Measurements from ENCODE around the gene PAX5. TPM values are rescaled to one million over a fixed set of nuclear protein-coding genes. Genes with fewer than 3 reads are reported as not detected.

PAX5 gene
- total and polyA plus RNA-seq, 4 experiments from 2014 or later: 0.32 TPM; not detected in 3

DNA sequence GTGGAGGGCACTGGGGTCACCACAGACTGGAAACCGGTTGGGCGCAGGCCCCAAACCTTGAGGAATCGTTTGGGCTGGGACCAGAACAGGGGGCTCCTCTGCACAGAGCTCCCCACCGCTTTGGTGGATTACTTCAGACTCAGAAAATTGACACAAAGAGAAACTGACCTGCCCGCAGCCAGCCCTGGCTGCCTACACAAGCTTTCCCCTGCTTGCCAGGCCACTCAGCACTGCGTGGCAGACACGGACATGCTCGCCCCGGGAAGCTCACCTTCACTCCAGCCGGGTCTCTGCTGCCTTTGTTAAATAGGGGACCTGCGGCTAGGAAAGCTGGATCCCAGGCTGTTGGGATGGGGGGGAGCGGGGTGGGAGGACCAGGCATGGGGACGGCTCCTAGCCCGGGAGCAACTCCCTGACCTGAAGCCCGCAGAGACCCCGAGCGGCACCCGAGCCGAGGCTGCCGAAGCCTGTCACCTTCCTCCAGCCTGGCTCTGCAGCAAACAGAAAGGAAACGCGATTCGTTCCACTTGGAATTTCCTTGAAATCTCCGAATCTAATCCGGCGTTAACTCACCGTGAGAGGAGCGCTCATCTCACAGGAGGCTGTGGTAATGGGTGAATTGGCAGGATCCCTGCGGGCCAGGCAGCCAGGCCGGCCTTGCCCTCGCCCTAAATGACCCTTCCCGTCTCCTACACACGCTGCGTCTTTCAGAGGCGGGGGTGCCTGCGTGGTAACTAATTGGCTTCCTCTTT, 8.8 kb downstream of the PAX5 start:
- Mint-ChIP-seq H3K27me3 (peaks cover 61 to 75% of the 10 kb centered on the region in 2 donors), H3K4me3 (peak overlapping the region; percentile 63 to 87 (median 76)), H3K9me3 (peaks cover 0 to 1% (median 0%) of the 10 kb centered on the region in 8 donors), H3K4me1 (peaks cover 10 to 48% (median 30%) of the 10 kb centered on the region in 4 donors), H3K36me3 (no peaks in the 10 kb centered on the region), H3K27ac (peak overlapping the region in 1 of 7 donors; percentile 24)
- Histone ChIP-seq H3K4me1 (ENCODE audit: insufficient read depth, low read length) (peaks cover 54% of the 10 kb centered on the region), H3K4me3 (ENCODE audit: low read length in 2 of 2) (peak overlapping the region in 1 of 2 donors; percentile 19), H3K27ac (ENCODE audit: low read depth, low read length) (no peak overlapping the region), H3K9me3 (ENCODE audit: control insufficient read depth in 1 of 2, low read length in 2 of 2) (no peaks in the 10 kb centered on the region), H3K27me3 (ENCODE audit: insufficient read depth, low read length) (peaks cover 64% of the 10 kb centered on the region), H3K36me3 (ENCODE audit: insufficient read depth, low read length) (no peaks in the 10 kb centered on the region)
- DNase-seq: no peak
- ChIA-PET CTCF (ENCODE audit: partially characterized antibody) (no interaction called here), POLR2A (ENCODE audit: partially characterized antibody) (interaction anchor here (0.6 to 1.6 kb wide), 2 partner anchors 11 to 17 kb away, joined by 3 to 4 read pairs; no protein-coding TSS in a partner anchor)
- intact Hi-C loops (cut with micrococcal nuclease): no loop called here

DNA sequence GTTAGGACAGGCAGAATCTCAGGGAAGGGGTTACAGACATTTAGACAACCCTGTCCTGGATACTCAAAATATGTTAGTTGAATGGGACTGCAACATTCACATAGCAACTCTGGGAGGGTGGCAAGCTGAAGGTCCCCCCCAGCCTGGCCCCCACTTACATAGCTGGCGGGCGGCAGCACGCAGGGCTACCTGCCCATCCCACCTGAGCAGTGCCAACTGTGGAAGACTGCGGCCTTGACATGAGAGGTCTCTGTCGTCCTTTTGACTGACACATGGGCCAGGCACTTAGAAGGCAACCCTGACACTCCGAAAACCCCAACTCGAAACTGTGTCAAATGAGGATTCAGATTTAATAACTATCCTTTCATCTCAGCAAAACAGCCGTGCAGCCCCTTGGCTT, 16.5 kb downstream of the PAX5 start:
- Histone ChIP-seq H3K27ac (ENCODE audit: low read depth, low read length) (no peak overlapping the region), H3K36me3 (ENCODE audit: insufficient read depth, low read length) (no peaks in the 10 kb centered on the region), H3K9me3 (ENCODE audit: control insufficient read depth in 1 of 2, low read length in 2 of 2) (no peaks in the 10 kb centered on the region), H3K4me1 (ENCODE audit: insufficient read depth, low read length) (no peaks in the 10 kb centered on the region), H3K4me3 (ENCODE audit: low read length in 2 of 2) (no peak overlapping the region), H3K27me3 (ENCODE audit: insufficient read depth, low read length) (peaks cover 15% of the 10 kb centered on the region)
- Mint-ChIP-seq H3K4me1 (no peaks in the 10 kb centered on the region), H3K9me3 (peaks cover 0 to 5% (median 0%) of the 10 kb centered on the region in 8 donors), H3K27me3 (peaks cover 55 to 64% of the 10 kb centered on the region in 2 donors), H3K27ac (no peak overlapping the region), H3K36me3 (no peaks in the 10 kb centered on the region), H3K4me3 (no peak overlapping the region)
- CTCF ChIA-PET (ENCODE audit: partially characterized antibody): no interaction called here
- POLR2A ChIA-PET (ENCODE audit: partially characterized antibody): no interaction called here
- DNase-seq: no peak
- intact Hi-C loops (cut with micrococcal nuclease): no loop called here

DNA sequence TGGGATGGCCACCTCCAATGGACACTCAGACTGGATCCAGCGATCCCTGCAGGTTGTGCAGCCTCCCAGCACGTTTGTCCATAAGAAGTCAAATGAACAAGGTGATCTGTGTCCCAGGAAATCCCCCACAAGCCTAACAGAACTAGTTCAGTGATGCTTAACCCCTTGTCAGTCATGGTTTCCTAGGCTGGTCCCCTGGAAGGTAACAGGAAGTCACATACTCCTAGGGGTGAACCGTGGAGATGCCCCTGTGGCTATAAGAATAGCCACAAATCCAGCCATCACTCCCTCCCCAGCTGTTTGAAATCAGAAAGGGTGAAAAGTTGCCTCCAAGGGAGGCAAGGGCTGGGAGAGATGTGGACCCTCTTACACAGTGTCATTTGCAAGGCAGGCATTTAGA, 22.5 kb downstream of the PAX5 start:
- CTCF ChIA-PET (ENCODE audit: partially characterized antibody): interaction anchor here (1.5 kb wide), 1 partner anchor 20 kb away, joined by 3 read pairs; no protein-coding TSS in a partner anchor
- peaks cover 39 to 44% of the 10 kb centered on the region in 2 donors for H3K27me3 Mint-ChIP-seq
- POLR2A ChIA-PET (ENCODE audit: partially characterized antibody): no interaction called here
- Histone ChIP-seq H3K27me3 (ENCODE audit: insufficient read depth, low read length) (peaks cover 14% of the 10 kb centered on the region), H3K27ac (ENCODE audit: low read depth, low read length) (no peak overlapping the region), H3K9me3 (ENCODE audit: control insufficient read depth in 1 of 2, low read length in 2 of 2) (no peaks in the 10 kb centered on the region), H3K4me1 (ENCODE audit: insufficient read depth, low read length) (no peaks in the 10 kb centered on the region), H3K36me3 (ENCODE audit: insufficient read depth, low read length) (no peaks in the 10 kb centered on the region), H3K4me3 (ENCODE audit: low read length in 2 of 2) (no peak overlapping the region)
- intact Hi-C loops (cut with micrococcal nuclease): no loop called here
- DNase-seq: no peak
- no peaks in the 10 kb centered on the region for H3K4me1 Mint-ChIP-seq
- H3K9me3 Mint-ChIP-seq: peaks cover 0 to 3% (median 0%) of the 10 kb centered on the region in 8 donors
- H3K4me3 Mint-ChIP-seq: no peak overlapping the region
- H3K27ac Mint-ChIP-seq: no peak overlapping the region
- no peaks in the 10 kb centered on the region for H3K36me3 Mint-ChIP-seq

DNA sequence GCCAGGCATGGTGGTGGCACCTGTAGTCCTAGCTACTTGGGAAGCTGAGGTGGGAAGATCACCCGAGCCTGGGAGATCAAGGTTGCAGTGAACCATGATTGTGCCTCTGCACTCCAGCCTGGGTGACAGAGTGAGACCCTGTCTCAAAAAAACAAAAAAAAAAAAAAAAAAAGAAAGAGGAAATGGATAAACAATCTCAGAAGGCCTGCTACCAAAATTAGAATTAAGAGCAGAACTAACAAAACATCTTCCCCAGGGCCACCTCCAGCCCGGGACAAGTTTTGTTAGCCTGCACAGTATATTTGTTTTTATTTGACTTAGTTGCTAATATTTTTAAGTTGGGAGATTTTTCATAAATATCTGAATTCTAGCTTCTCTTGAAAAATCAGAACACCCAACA, 23.1 kb downstream of the PAX5 start:
- no peaks in the 10 kb centered on the region for H3K4me1 Mint-ChIP-seq
- ChIA-PET POLR2A (ENCODE audit: partially characterized antibody) (no interaction called here), CTCF (ENCODE audit: partially characterized antibody) (interaction anchor here (1.5 kb wide), 1 partner anchor 20 kb away, joined by 3 read pairs; no protein-coding TSS in a partner anchor)
- no peak overlapping the region for H3K27ac ChIP-seq (ENCODE audit: low read depth, low read length)
- peaks cover 37 to 44% of the 10 kb centered on the region in 2 donors for H3K27me3 Mint-ChIP-seq
- intact Hi-C loops (cut with micrococcal nuclease): no loop called here
- no peak for DNase-seq
- H3K4me1 ChIP-seq (ENCODE audit: insufficient read depth, low read length): no peaks in the 10 kb centered on the region
- H3K9me3 ChIP-seq (ENCODE audit: control insufficient read depth in 1 of 2, low read length in 2 of 2): no peaks in the 10 kb centered on the region
- H3K27me3 ChIP-seq (ENCODE audit: insufficient read depth, low read length): peaks cover 14% of the 10 kb centered on the region
- no peak overlapping the region for H3K27ac Mint-ChIP-seq
- H3K9me3 Mint-ChIP-seq: peaks cover 0 to 3% (median 0%) of the 10 kb centered on the region in 8 donors
- no peak overlapping the region for H3K4me3 ChIP-seq (ENCODE audit: low read length in 2 of 2)
- no peak overlapping the region for H3K4me3 Mint-ChIP-seq
- H3K36me3 Mint-ChIP-seq: no peaks in the 10 kb centered on the region
- H3K36me3 ChIP-seq (ENCODE audit: insufficient read depth, low read length): no peaks in the 10 kb centered on the region

DNA sequence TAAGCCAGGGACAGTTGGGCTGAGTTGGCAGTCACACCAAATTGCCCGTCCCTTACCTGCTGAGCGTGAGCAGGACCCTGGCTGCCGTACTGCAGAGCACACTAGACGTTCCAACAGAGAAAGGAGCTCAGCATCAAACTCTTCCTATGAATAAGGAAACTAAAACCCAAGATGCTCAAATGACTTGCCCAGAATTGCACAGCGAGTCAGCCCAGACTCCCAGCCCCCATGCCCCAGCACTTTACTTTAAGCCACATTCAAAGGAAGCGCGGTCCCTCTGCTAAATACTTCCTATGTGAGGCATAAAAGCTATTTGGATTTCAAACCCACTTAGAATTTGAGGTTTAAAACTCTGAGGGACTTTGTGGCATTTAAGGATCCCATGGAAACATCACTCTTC, 23.9 kb downstream of the PAX5 start:
- H3K9me3 ChIP-seq (ENCODE audit: control insufficient read depth in 1 of 2, low read length in 2 of 2): no peaks in the 10 kb centered on the region
- peaks cover 37 to 50% of the 10 kb centered on the region in 2 donors for H3K27me3 Mint-ChIP-seq
- H3K4me1 ChIP-seq (ENCODE audit: insufficient read depth, low read length): no peaks in the 10 kb centered on the region
- H3K36me3 ChIP-seq (ENCODE audit: insufficient read depth, low read length): no peaks in the 10 kb centered on the region
- H3K4me3 Mint-ChIP-seq: no peak overlapping the region
- CTCF ChIA-PET (ENCODE audit: partially characterized antibody): no interaction called here
- no peak overlapping the region for H3K27ac Mint-ChIP-seq
- no peaks in the 10 kb centered on the region for H3K36me3 Mint-ChIP-seq
- H3K27ac ChIP-seq (ENCODE audit: low read depth, low read length): no peak overlapping the region
- peaks cover 14% of the 10 kb centered on the region for H3K27me3 ChIP-seq (ENCODE audit: insufficient read depth, low read length)
- no peaks in the 10 kb centered on the region for H3K4me1 Mint-ChIP-seq
- H3K9me3 Mint-ChIP-seq: peaks cover 0 to 3% (median 0%) of the 10 kb centered on the region in 8 donors
- POLR2A ChIA-PET (ENCODE audit: partially characterized antibody): no interaction called here
- intact Hi-C loops (cut with micrococcal nuclease): no loop called here
- H3K4me3 ChIP-seq (ENCODE audit: low read length in 2 of 2): no peak overlapping the region
- DNase-seq: no peak

DNA sequence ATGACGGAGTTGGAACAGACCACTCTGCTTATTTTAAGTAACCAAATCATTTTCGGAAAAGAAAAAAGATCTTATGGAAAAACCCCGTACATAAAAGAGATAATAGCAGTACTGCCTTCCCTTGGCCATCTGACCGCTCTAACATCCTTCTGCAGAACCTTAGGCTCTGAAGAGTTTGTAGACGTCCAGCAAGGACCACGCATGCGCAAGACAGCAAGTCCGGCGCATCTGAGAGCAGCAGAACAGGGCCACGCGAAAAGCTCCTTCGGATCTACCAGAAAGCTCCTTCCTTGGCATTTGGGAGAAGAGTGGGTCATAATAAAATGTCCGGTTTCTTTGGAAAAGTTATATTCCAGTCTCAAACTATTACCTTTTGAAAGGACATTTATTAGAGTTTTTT, 26.8 kb downstream of the PAX5 start:
- Histone ChIP-seq H3K4me3 (ENCODE audit: low read length in 2 of 2) (no peak overlapping the region), H3K27me3 (ENCODE audit: insufficient read depth, low read length) (peaks cover 18% of the 10 kb centered on the region), H3K4me1 (ENCODE audit: insufficient read depth, low read length) (no peaks in the 10 kb centered on the region), H3K27ac (ENCODE audit: low read depth, low read length) (no peak overlapping the region), H3K9me3 (ENCODE audit: control insufficient read depth in 1 of 2, low read length in 2 of 2) (no peaks in the 10 kb centered on the region), H3K36me3 (ENCODE audit: insufficient read depth, low read length) (no peaks in the 10 kb centered on the region)
- DNase-seq: no peak
- ChIA-PET CTCF (ENCODE audit: partially characterized antibody) (no interaction called here), POLR2A (ENCODE audit: partially characterized antibody) (no interaction called here)
- H3K4me3 Mint-ChIP-seq: no peak overlapping the region
- no peaks in the 10 kb centered on the region for H3K36me3 Mint-ChIP-seq
- intact Hi-C loops (cut with micrococcal nuclease): no loop called here
- H3K27ac Mint-ChIP-seq: no peak overlapping the region
- H3K4me1 Mint-ChIP-seq: peaks cover 0 to 7% (median 3%) of the 10 kb centered on the region in 4 donors
- peaks cover 38 to 52% of the 10 kb centered on the region in 2 donors for H3K27me3 Mint-ChIP-seq
- no peaks in the 10 kb centered on the region for H3K9me3 Mint-ChIP-seq

DNA sequence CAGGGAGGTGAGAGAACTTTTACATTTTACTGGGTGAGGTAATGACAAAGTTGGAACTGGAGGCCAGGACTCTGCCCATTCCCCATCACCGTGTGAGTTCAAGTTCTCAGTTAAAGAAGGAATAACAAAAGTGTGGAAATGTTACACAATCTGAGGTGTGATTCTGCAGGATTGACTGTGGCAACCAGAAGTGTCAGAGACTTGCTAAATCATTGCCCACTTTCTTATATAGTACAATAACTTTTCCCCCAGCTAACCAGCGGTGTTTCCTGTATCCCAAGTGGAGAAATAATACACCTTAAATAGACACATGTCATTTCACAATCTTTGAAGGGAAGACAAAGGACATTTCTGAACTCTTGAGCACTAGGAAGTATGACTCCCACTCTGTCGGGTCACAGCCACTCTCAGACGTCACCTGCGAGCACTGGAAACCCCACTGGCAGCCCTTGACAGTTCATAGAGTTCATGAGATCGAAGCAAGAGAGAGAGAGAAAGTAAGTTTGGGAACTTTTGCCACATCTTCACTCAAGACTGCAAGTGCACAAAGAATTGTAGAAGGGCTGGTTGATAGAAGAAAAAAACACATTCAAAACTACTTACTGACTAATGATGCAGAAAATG, 28.4 kb downstream of the PAX5 start:
- H3K36me3 ChIP-seq (ENCODE audit: insufficient read depth, low read length): no peaks in the 10 kb centered on the region
- no peak overlapping the region for H3K27ac ChIP-seq (ENCODE audit: low read depth, low read length)
- no peak for DNase-seq
- Mint-ChIP-seq H3K4me3 (peak overlapping the region in 1 of 8 donors; percentile 39), H3K9me3 (no peaks in the 10 kb centered on the region), H3K4me1 (peaks cover 0 to 9% (median 3%) of the 10 kb centered on the region in 4 donors), H3K27ac (no peak overlapping the region), H3K27me3 (peaks cover 49 to 56% of the 10 kb centered on the region in 2 donors), H3K36me3 (no peaks in the 10 kb centered on the region)
- no peaks in the 10 kb centered on the region for H3K9me3 ChIP-seq (ENCODE audit: control insufficient read depth in 1 of 2, low read length in 2 of 2)
- H3K4me1 ChIP-seq (ENCODE audit: insufficient read depth, low read length): no peaks in the 10 kb centered on the region
- POLR2A ChIA-PET (ENCODE audit: partially characterized antibody): no interaction called here
- intact Hi-C loops (cut with micrococcal nuclease): no loop called here
- CTCF ChIA-PET (ENCODE audit: partially characterized antibody): no interaction called here
- H3K4me3 ChIP-seq (ENCODE audit: low read length in 2 of 2): no peak overlapping the region
- peaks cover 22% of the 10 kb centered on the region for H3K27me3 ChIP-seq (ENCODE audit: insufficient read depth, low read length)
